GM06990 (cell line): Measurements from ENCODE around the gene SDC1.
A peak's percentile ranks its signal among the peaks of the same experiment; 100 is the strongest.

Experiments
- DNase-seq: peaks from one replicate; pipeline ENCODE4 v3.0.0-alpha.2; 2011; ENCODE audit not compliant: insufficient read length; ENCODE audit errors: extremely low read depth
- H3K27me3 ChIP-seq: replicated peaks from 2 replicates; pipeline ENCODE4 v1.6.0; 2011; ENCODE audit warnings: low read length; ENCODE audit not compliant: control insufficient read depth, insufficient read depth
- H3K36me3 ChIP-seq: 2 replicates; pipeline ENCODE4 v1.5.1; 2011; ENCODE audit warnings: low read length; ENCODE audit not compliant: control insufficient read depth, insufficient read depth
- H3K4me3 ChIP-seq: replicated peaks from 2 replicates; pipeline ENCODE4 v1.5.1; 2011; ENCODE audit warnings: low read depth, mild to moderate bottlenecking, control low read depth, low read length
- TF ChIP-seq, protein P1 (sequence below): IDR thresholded peaks from 2 replicates; pipeline ENCODE4 v1.5.1; 2011; ENCODE audit warnings: low read length, control low read depth, mild to moderate bottlenecking, inconsistent platforms; ENCODE audit not compliant: insufficient read depth, poor library complexity, severe bottlenecking

Gene SDC1

GRCh38 chr2:20231598-20232026 is 6.7 kb upstream of the SDC1 start:
- Histone ChIP-seq H3K27me3 (no peaks in the 10 kb centered on the region; the same call in 1 of the 2 replicates), H3K4me3 (no peak overlapping the region), H3K36me3 (no peaks in the 10 kb centered on the region)
- no peak for DNase-seq
- TF ChIP-seq, protein P1, sequence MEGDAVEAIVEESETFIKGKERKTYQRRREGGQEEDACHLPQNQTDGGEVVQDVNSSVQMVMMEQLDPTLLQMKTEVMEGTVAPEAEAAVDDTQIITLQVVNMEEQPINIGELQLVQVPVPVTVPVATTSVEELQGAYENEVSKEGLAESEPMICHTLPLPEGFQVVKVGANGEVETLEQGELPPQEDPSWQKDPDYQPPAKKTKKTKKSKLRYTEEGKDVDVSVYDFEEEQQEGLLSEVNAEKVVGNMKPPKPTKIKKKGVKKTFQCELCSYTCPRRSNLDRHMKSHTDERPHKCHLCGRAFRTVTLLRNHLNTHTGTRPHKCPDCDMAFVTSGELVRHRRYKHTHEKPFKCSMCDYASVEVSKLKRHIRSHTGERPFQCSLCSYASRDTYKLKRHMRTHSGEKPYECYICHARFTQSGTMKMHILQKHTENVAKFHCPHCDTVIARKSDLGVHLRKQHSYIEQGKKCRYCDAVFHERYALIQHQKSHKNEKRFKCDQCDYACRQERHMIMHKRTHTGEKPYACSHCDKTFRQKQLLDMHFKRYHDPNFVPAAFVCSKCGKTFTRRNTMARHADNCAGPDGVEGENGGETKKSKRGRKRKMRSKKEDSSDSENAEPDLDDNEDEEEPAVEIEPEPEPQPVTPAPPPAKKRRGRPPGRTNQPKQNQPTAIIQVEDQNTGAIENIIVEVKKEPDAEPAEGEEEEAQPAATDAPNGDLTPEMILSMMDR = no peak

DNA sequence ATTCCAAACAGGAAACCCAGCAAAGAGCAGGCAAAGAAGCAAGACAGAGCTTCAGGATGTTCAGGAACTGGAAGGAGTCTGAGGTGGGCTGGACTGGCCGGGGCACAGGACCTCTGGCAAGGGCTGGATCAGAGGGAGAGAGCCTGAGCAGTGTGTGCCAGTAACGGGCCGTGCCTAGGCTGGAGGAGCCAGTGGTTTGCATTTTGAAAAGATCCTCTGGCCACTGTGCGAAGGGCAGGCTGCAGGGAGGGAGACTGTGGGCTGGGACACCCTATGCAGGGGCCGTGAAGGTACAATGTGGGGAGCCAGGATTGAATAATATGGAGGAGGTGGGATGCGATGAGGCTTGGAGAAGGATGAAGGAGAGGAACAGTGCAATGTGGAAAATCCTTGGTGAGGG is 6.2 kb upstream of the SDC1 start:
- Histone ChIP-seq H3K4me3 (no peak overlapping the region), H3K36me3 (no peaks in the 10 kb centered on the region), H3K27me3 (no peaks in the 10 kb centered on the region; the same call in 1 of the 2 replicates)
- no peak for DNase-seq
- TF ChIP-seq, protein P1 = no peak

- DNase-seq = no peak
- Histone ChIP-seq H3K36me3 (no peaks in the 10 kb centered on the region), H3K4me3 (no peak overlapping the region), H3K27me3 (no peaks in the 10 kb centered on the region; the same call in 1 of the 2 replicates)
- TF ChIP-seq, protein P1 = no peak
Measured at GRCh38 chr2:20230114-20230425, 5.1 kb upstream of the SDC1 start.

GRCh38 chr2:20229322-20230113 is 4.6 kb upstream of the SDC1 start:
- TF ChIP-seq, protein P1 = no peak
- H3K27me3 ChIP-seq = no peaks in the 10 kb centered on the region; the same call in 1 of the 2 replicates
- H3K36me3 ChIP-seq = no peaks in the 10 kb centered on the region
- H3K4me3 ChIP-seq = no peak overlapping the region
- DNase-seq = no peak

DNA sequence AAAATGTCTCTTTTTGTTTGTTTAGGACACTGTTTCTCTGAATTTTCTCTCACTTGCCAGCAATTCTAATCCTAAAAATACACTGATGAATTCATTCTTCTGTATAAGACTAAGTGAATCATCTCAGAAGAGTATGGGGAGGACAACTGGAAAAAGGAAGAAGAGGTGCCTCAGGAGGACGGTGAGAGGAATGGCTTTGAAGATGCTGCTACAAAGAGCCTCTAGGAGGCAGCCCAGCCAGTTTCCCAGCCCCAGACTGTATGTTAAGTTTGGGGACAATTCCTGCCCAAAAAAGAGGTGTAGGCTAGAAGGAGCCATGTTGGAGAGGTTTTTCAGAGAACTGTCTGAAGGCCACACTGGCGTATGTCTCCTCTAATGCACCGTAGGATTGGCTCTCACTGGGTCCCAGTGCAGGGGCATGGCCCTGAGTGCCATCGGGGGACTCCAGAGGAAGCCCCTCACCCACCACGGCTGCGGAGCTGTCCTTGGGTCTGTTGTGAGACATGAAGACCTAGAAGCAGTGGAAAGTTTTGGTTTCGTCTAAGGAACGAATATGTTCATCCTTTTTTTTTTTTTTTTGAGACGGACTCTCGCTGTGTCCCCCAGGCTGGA is 3.1 kb upstream of the SDC1 start:
- TF ChIP-seq, protein P1 = peak; percentile 10
- DNase-seq = no peak
- H3K27me3 ChIP-seq = no peaks in the 10 kb centered on the region; the same call in 1 of the 2 replicates
- no peak overlapping the region for H3K4me3 ChIP-seq
- no peaks in the 10 kb centered on the region for H3K36me3 ChIP-seq
